ENCODE data around the gene KSR2.

The KSR2 gene

GRCh38 chr12:117403586-117404139 lies 565.1 kb downstream of the KSR2 start:
- DNase-seq (ENCODE audit: low read depth) = no peak
